Measurements from ENCODE around the gene MRAS.

MRAS gene

DNA sequence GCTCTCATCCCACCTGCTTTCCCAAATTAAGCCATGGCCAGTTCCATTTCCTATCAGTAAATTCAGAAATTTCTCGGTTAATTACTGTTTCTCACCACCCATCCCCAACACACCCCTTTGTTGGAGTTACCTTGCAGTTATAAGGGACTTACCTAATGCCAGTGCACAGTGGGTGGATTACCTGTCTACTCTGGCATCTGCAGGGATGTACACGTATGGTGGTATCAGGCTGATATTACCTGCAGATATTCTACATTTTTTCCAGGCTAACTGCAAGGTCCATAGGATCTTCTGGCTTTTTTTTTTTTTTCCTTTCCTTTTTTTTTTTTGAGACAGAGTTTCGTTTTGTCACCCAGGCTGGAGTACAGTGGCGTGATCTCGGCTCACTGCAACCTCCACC, 7.9 kb upstream of the MRAS start:
- no peak for DNase-seq (ENCODE audit: low spot score)

- DNase-seq (ENCODE audit: low spot score), result no peak
Observed at GRCh38 chr3:138344754-138345153, 3.6 kb upstream of the MRAS start.

DNA sequence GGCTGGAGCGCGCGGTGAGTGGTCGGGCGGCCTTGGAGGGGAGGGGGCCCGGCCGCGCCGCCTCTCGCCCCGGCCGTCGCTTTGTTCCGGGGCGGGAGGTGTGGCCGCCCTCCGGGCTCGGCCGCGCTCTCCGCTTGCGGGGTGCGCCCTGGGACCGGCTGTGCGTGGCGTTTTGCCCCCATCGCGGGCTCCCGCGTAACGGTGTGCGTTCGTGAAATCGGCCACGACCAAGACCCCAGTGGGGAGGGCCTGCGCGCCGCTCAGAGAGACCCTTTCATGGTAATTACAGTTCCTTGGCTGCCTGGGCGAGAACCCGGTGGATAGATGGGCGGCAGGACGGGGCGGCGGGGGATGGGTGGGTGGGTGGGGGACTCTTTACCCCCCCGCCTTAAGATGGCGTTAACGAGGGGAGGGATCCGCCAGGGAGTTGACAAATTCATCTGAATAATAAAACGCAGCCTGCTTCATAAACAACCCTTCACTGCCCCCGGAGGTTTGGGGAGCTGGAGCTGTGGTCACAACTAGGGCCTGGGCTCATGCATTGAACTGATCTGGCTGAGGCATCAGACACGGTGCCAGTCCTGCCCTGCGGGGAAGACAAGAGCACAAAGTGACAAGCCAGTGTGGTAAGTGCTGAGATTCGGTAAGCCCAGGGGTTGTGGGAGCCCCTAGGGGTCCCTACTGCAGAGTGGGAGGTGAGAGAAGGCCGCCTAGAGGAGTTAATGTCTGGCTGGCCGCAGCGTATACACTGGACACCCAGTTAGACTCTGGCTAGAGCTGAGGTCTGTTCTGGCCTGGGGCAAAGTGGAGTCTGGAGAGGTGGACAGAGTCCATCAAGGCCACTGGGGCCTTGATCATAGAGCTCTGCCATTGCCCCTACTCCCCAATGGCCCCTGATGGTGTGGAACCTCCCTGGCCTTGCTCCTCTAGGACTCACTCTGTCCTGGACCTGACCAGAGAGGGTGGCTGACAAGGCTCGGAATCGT, 668 bp downstream of the MRAS start:
- DNase-seq (ENCODE audit: low spot score), result no peak

DNA sequence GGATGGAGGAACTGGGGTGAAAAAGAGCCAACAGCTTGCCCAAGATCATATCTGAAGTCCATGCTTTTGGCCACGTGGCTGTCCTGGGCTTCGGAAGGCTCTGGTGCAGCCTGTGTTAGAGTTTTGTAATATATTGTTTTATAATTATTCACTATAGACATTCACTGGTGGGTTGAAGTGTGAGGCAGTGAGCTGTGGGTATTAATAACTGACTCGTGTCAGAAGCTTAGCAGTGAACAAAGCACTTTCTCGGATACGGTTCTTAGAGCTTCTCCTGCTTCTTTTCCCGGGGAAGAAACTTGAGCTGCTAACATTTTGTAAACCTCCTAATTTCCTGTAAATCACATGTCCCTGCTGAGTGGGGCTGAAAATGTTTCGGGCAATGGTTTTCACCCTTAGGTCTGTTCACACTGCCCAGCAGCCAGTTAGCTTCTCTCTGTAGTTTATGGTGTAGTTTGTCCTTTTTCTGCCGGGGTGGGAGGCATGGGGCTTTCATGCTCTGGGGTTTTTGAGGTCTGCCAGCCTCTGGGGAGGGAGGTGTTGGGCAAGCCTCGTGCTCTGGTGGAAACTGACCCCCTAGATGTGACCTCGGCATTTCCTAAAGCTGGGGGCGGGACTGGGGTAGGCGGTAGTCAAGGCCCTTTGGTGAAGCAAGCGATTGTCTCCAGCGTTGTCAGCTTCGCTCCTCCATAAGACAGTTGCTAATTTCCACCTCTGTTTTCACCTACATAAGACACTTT, 1.7 kb downstream of the MRAS start:
- DNase-seq (ENCODE audit: low spot score), result no peak

- no peak for DNase-seq (ENCODE audit: low spot score)
Observed at GRCh38 chr3:138351151-138351550, 2.8 kb downstream of the MRAS start.

DNA sequence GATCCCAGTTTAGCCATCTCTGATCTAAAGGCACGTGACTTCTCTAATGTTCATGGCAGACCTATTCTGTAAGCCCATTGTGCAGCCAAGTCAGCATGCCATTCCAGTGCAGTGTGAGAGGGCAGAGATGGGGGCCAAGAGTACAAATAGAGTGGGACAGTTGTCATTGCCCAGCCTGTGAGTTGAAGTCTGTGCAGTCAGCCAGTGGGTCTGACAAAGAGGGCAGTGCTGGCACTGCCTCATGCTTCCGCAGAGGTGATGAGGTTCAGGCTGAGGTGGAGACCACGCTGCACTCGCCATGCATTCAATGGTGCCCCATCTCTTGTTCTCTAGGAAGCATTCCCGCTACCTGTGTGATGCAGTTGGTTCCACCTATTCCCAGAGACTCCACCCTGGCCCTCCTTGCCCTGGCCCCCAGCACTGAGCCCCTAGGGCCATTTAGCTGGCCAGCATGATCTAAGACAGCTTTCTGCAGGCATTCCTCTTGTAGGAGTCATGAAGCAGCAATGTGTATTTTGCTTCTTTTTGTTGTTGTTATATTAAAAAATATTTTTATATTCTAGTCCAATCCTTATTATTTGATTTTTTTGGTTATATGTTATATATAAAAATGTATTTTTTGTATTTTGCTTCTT, 3.7 kb downstream of the MRAS start:
- DNase-seq (ENCODE audit: low spot score), result no peak

DNA sequence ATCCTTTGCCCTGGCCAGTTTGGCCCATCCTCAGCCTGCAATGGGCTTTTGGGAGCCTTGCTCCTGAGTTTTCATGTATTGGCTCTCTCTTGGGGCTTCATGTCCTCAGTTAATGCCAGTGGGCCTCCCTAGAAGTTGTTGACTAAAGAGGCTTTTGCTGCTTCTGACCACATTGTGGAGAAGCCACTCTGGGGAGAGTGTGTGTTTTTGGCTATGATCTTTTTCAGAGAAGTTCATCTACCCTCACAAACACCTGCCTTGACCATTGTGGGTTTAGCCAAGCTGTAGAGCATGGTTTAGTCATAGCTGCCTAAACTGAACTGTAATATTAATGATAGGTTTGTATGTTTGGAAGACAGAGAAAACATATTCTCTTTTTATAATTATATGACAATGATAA, 6.0 kb downstream of the MRAS start:
- no peak for DNase-seq (ENCODE audit: low spot score)

- DNase-seq (ENCODE audit: low spot score), result no peak
Observed at GRCh38 chr3:138355071-138355470, 6.7 kb downstream of the MRAS start.

GRCh38 chr3:138356730-138357405, 8.5 kb downstream of the MRAS start:
- DNase-seq (ENCODE audit: low spot score), result no peak

DNA sequence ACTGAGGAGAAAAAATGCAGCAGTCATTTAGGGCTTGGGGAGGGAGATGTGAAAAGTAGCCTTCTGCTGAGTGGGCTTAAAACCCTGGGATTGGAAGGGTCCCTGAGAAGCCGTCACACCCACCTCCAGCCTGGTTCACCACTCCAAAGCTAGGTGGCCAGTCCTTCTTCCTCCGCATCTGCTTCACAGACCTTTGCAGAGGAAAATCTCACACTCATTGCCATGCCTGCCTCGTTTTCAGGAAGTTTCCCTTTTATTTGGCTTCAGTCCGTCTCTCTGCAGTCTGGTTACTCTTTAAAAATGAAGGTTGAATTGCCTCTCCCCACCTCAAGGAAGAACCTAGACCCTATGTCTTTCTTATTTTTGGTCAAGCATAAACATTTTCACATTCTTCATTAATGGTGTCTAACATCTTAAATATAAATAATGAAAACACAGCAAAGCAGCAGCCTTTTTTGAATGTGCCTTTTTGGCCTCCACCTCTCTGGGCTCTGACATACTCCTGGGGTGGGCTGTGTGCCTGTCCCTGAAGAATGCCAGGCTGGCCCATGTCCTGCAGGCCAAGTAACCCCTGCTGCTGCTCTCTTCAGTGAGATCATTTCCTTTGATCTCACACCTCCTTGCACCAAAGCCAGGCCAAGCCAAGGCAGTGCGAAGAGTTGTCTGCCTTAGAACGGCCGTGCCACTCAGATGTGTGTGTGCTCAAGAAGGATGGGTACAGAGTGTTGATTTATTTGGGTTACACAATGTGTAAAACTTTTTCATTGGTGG, 11.0 kb downstream of the MRAS start:
- DNase-seq (ENCODE audit: low spot score), result no peak

- DNase-seq (ENCODE audit: low spot score), result no peak
Observed at GRCh38 chr3:138359919-138360868, 11.8 kb downstream of the MRAS start.

GRCh38 chr3:138360869-138361525, 12.6 kb downstream of the MRAS start:
- no peak for DNase-seq (ENCODE audit: low spot score)

DNA sequence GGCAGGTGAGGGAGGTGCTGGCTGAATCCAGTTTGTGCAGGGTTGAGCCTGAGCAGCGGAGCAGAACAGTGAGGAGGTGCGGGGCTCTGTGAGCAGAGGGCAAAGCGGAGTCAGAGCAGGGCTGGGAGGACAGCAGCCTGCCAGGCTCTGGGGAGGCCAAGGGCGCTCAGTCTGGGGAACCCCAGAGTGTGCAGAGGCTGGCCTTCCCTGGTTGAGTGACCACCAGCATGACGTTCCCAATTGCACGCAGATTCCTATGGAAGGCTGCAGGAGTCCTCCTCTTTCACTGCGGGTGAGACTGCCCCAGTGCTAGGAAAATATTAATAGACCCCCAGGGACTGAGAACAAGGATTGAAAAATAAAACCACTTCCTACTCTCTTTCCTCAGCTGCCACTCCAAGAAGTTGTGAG, 13.2 kb downstream of the MRAS start:
- no peak for DNase-seq (ENCODE audit: low spot score)

- DNase-seq (ENCODE audit: low spot score), result no peak
Observed at GRCh38 chr3:138362538-138362937, 14.2 kb downstream of the MRAS start.

GRCh38 chr3:138363322-138363721, 14.9 kb downstream of the MRAS start:
- no peak for DNase-seq (ENCODE audit: low spot score)

DNA sequence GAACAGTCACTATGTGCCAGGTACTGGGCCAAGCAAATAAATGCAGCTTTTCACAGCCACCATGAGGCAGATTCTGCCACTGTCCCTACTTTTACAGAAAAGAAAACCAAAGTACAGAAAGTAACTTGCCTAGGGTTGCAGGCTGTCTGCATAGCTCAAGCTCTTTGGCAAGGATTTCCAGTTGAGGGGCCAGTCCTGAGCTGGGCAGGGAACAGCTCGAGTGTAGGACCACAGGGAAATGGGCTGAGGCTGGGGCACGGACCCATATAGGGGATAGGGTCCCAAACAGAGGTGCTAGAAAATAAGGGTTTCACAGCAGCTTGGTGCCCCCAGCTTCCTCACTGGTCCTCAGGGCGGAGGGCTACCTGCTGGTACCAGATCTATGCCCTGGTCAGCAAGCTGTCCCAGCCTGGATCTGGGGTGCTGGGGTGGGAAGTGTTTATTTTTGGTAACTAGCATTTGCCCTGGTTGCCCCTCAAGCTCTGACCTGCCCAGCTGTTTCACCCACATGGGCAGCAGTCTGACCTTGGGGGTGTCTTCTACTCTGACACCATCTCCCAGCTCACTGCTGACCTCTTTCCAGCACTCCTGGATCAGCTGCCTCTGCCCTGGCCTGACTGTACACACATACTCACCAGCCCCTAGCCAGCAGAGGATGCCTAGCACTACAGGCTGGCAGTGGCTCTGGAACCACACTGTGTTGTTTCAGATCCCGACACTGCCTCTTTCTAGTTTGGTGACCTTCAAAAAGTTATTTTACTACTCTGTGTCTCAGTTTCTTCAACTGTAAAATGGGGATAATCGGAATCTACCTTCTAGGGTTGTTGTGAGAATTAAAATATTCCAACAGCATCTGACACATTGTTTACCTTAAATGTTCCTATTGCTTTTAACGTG, 16.2 kb downstream of the MRAS start:
- no peak for DNase-seq (ENCODE audit: low spot score)

- no peak for DNase-seq (ENCODE audit: low spot score)
Observed at GRCh38 chr3:138365253-138365555, 16.8 kb downstream of the MRAS start.

GRCh38 chr3:138366006-138366759, 17.8 kb downstream of the MRAS start:
- DNase-seq (ENCODE audit: low spot score), result no peak

All from hematopoietic multipotent progenitor cell treated with erythropoietin and hydrocortisone succinate and interleukin-3 and kit ligand, for 15 days (in vitro differentiated cells).